Adrenal gland (tissue), 12 donors: ENCODE results near the gene GDPGP1. TPM values are rescaled to one million over a fixed set of nuclear protein-coding genes. Genes with fewer than 3 reads are reported as not detected.

Source experiments
- DNase-seq, 7 donors: peaks; one replicate each; pipeline ENCODE4 v3.0.0-alpha.2; 2019 to 2020
- H3K27ac ChIP-seq, 5 donors: fragments of 200-600 bp; sonication (generic) in 4 of 5; 1 replicate in 3 of 5; 2 replicates in 2 of 5; pipeline versions ENCODE4 v1.5.1 to v1.8.0; 2016 to 2020; ENCODE audit warnings: mild to moderate bottlenecking in 1 of 5
- H3K27me3 ChIP-seq: fragments of 200-600 bp; 2 replicates; pipeline ENCODE4 v1.8.0; 2021
- H3K36me3 ChIP-seq, 2 donors: fragments of 200-600 bp; replicated peaks in 1 of 2; 1 replicate in 1 of 2; 2 replicates in 1 of 2; pipeline versions ENCODE4 v1.5.1 to v1.8.0; 2018 to 2022
- H3K4me1 ChIP-seq, 2 donors: fragments of 200-600 bp; replicated peaks in 1 of 2; 1 replicate in 1 of 2; 2 replicates in 1 of 2; pipeline versions ENCODE4 v1.5.1 to v1.8.0; 2018 to 2021
- H3K4me3 ChIP-seq, 4 donors: fragments of 200-600 bp; sonication (generic) in 3 of 4; one replicate each; pipeline ENCODE4 v1.5.1; 2016 to 2018
- H3K9me3 ChIP-seq, 3 donors: fragments of 200-600 bp; sonication (generic) in 1 of 3; replicated peaks in 1 of 3; 1 replicate in 2 of 3; 2 replicates in 1 of 3; pipeline versions ENCODE4 v1.5.1 to v1.8.0; 2016 to 2021
- POLR2A ChIP-seq, 2 donors: fragments of 450-650 bp; IDR thresholded peaks; one replicate each; pipeline ENCODE4 v1.6.1; 2017; ENCODE audit warnings: antibody characterized with exemption in 2 of 2, mild to moderate bottlenecking in 2 of 2, moderate library complexity in 1 of 2
- WGBS, 4 donors: extraction: QIAGEN DNeasy Blood & Tissue Kit in 2 of 4; methylation state at CpG; one replicate each; pipeline versions ENCODE4 v1.1.5 to v1.1.7; 2013 to 2017; 5-methylcytosine and 5-hydroxymethylcytosine counted together
- intact Hi-C, 2 donors: fragments of 100-400 bp; cut with DNase I; formaldehyde crosslinking; loops; one replicate each; pipeline versions ENCODE4 v1.14.1 to v1.15.0; 2022 to 2023
- polyA plus RNA-seq, 3 donors: library from polyadenylated mRNA; stranded (reverse); fragments of 200-250 nt in 2 of 3; fragments of 350-450 nt in 1 of 3; fragmentation: Illumina TruSeq in 1 of 3; extraction: RNeasy Lipid Tissue Mini Kit (QIAGEN cat#74804) in 1 of 3; gene quantifications; one replicate each; pipeline ENCODE4 v1.2.3, GENCODE V29; 2013 to 2014
- total RNA-seq, 9 donors: library from RNA; depleted of rRNA in 4 of 9; stranded (reverse); fragments of >200 nt in 4 of 9; fragments of 120-200 nt in 1 of 9; fragmentation: NEBNext Ultra II Directional in 1 of 9; extraction: Animal tissue kit (Norgen Biotek cat#: 25700) in 1 of 9; gene quantifications; one replicate each; pipeline versions ENCODE4 v1.1.0 to v1.2.4, GENCODE V29; 2013 to 2023
- TF ChIP-seq, protein P1 (sequence below), 6 experiments: fragments of 450-650 bp in 4 of 6; fragments of 200-600 bp in 2 of 6; sonication (generic) in 1 of 6; IDR thresholded peaks; 1 replicate in 5 of 6; 2 replicates in 1 of 6; pipeline versions ENCODE4 v1.5.1 to v1.8.0; 2016 to 2021; ENCODE audit warnings: antibody characterized with exemption in 6 of 6, mild to moderate bottlenecking in 2 of 6, moderate library complexity in 1 of 6
- donor health status: healthy with polysubstance abuse.
- donor health status: Bipolar disorder and iron deficiency.
- donor health status: DM: yes; HTN: yes; CAD: no.
- donor health status: DM: no; HTN: no; CAD: no.
- donor health status: DM: no; HTN: no; CAD: no.
- donor health status: DM: yes; HTN: yes; CAD: no.

GDPGP1 gene
- total and polyA plus RNA-seq, 12 donors = 2.6 to 17.1 (median 8.5) TPM

DNA sequence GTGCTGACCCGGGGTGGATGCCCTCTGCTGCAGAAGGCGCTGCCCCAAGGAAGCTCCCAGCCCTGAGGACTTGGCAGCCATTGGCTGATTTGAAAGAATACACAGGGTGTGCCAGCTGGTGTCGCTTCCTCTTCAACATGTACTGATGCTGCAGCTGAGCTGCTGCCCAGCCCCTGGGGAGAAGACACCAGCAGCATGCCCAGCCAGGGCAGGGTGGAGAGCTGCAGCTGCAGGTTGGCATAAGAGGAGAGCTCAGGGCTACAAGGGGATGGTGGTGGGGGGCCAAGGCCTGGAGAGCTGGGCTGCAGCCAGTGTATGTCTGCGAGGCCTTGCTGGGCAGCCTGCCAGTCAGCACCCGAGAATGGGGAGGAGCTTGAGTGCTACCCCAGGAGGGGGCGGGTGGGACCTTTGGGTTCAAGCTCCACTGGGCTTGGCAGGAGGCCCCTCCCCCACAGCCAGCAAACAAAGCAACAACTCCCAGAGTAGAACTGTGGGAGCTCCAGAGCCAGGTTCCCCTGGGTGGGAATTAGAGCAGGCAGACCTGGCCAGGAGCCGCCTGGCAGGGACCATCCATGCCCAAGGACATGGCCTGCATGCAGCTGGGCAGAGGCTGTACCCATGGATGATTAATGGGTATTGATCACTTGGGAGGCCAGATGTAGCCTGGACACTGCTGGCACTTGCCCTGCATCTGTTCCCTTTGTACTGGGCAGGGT, 42.1 kb upstream of the GDPGP1 start:
- intact Hi-C loops = no loop called here
- peak; percentile 89 to 94 (median 93) for DNase-seq
- no peaks in the 10 kb centered on the region for H3K27me3 ChIP-seq
- peaks cover 46 to 67% of the 10 kb centered on the region in 2 donors for H3K4me1 ChIP-seq
- H3K27ac ChIP-seq = peak overlapping the region; percentile 63 to 80 (median 69)
- no peaks in the 10 kb centered on the region for H3K9me3 ChIP-seq
- 11 to 25% (median 15%) methylated on average over 2 to 7 of the region's 7 CpGs for WGBS, 4 donors
- no peak for TF ChIP-seq POLR2A (IDR thresholded peaks at IDR 0.05)
- TF ChIP-seq, protein P1, sequence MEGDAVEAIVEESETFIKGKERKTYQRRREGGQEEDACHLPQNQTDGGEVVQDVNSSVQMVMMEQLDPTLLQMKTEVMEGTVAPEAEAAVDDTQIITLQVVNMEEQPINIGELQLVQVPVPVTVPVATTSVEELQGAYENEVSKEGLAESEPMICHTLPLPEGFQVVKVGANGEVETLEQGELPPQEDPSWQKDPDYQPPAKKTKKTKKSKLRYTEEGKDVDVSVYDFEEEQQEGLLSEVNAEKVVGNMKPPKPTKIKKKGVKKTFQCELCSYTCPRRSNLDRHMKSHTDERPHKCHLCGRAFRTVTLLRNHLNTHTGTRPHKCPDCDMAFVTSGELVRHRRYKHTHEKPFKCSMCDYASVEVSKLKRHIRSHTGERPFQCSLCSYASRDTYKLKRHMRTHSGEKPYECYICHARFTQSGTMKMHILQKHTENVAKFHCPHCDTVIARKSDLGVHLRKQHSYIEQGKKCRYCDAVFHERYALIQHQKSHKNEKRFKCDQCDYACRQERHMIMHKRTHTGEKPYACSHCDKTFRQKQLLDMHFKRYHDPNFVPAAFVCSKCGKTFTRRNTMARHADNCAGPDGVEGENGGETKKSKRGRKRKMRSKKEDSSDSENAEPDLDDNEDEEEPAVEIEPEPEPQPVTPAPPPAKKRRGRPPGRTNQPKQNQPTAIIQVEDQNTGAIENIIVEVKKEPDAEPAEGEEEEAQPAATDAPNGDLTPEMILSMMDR (IDR thresholded peaks at IDR 0.05) = no peak
- H3K4me3 ChIP-seq = no peak overlapping the region
- no peaks in the 10 kb centered on the region for H3K36me3 ChIP-seq

DNA sequence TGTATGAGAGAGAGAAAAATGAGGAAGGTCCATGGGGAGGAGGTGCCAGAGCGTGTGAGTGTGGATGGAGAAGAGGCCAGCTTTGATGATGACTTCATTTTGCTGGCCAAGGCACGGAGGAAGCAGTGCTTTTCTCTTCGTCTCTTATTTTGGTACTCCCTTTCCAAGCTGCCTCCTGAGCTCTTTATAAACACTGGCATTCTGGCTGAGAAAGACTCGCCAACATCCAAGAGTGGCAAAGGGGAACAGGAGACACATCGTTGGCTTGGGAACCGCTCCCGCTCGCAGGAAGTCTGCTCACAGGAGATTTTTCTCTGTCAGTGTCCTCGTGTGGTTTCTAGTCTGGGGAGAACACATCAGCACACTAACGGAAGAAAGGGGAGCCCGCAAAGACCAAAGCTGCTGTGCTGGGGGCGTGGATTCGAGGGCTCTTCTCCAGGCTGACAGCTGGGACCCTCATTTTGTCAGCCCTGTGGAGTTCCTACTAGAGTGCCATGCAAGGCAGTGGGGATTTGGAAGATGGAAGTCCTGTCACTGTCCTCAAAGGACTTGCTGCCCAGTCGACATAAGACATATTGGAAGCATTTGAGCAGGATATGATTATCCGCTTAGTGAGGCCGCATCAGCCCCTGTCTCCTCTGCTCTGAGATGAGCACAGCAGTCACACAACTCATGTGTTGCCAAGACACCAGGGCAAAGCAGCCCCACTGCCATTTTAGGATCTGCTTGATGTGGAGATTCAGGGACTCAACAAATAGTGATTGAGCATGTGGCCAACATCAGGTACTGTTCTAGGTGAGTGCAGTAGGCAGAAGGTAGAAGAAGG, 40.8 kb upstream of the GDPGP1 start:
- H3K4me3 ChIP-seq = no peak overlapping the region
- no peaks in the 10 kb centered on the region for H3K9me3 ChIP-seq
- TF ChIP-seq, protein P1 (IDR thresholded peaks at IDR 0.05) = no peak
- TF ChIP-seq POLR2A (IDR thresholded peaks at IDR 0.05) = peak in 1 of 2 donors; percentile 10
- DNase-seq = peak in 3 of 7 donors; percentile 38 to 49 (median 41)
- 28 to 52% (median 47%) methylated on average over 7 to 16 of the region's 16 CpGs for WGBS, 4 donors
- H3K27me3 ChIP-seq = no peaks in the 10 kb centered on the region
- peak overlapping the region; percentile 65 to 80 (median 74) for H3K27ac ChIP-seq
- intact Hi-C loops = no loop called here
- H3K36me3 ChIP-seq = no peaks in the 10 kb centered on the region
- peaks cover 46 to 57% of the 10 kb centered on the region in 2 donors for H3K4me1 ChIP-seq

DNA sequence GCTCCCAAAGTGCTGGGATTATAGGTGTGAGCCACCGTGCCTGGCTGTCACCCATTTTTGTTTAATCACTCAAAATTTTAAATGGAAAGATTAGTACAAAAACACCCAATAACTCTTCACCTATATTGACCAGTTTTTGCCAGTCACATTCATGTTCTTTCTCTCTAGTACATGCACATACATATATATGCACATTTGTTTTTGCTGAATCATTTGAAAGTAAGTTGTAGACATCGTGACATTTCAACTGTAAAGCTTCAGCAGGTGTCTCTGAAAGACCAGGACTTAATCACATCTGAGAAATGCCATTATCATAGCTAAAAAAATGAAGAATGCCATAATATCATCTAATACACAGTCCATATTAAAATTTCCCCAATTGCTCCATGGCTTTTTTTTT, 39.4 kb upstream of the GDPGP1 start:
- 84 to 95% (median 92%) methylated on average over 2 of the region's 2 CpGs for WGBS, 4 donors
- Histone ChIP-seq H3K27me3 (no peaks in the 10 kb centered on the region), H3K9me3 (no peaks in the 10 kb centered on the region), H3K36me3 (no peaks in the 10 kb centered on the region), H3K4me3 (no peak overlapping the region), H3K27ac (no peak overlapping the region), H3K4me1 (peaks cover 37 to 50% of the 10 kb centered on the region in 2 donors)
- TF ChIP-seq POLR2A (IDR thresholded peaks at IDR 0.05) = no peak
- TF ChIP-seq, protein P1 (IDR thresholded peaks at IDR 0.05) = no peak
- intact Hi-C loops = no loop called here
- no peak for DNase-seq

DNA sequence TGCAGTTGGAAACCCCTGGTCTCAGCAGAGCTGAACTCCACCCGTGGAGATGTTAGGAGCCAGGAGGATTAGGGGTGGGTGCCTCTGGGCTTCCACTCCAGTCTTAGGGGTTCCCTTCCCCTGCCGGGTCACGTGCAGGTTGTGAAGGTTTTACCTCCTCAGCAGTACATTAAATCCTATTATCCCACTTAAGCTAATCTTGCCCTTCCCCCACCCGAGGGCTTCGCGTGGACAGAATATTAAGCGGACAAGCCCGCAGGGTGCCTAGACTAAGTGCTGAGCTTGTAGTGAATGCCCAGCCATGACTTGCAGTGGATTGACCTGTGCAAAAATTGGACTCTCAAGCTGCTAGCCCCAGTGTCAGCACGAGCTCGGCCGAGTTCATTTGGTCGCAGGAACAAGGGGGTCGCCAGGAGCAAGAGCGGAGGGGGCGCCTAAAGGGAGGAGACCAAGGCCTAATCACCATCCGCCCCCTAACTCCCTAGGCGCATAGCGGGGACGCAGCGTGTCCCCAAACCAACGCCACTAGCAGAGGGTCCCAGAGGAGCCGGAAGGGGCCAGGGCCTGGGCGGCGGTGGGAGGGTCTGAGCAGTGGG, 33.4 kb upstream of the GDPGP1 start:
- TF ChIP-seq POLR2A (IDR thresholded peaks at IDR 0.05) = no peak
- TF ChIP-seq, protein P1 (IDR thresholded peaks at IDR 0.05) = peak in 1 of 6 experiments; percentile 3
- Histone ChIP-seq H3K36me3 (no peaks in the 10 kb centered on the region), H3K4me3 (peak overlapping the region; percentile 67 to 87 (median 70)), H3K27me3 (no peaks in the 10 kb centered on the region), H3K4me1 (peaks cover 22 to 57% of the 10 kb centered on the region in 2 donors), H3K9me3 (no peaks in the 10 kb centered on the region), H3K27ac (peak overlapping the region in 4 of 5 donors; percentile 49 to 86 (median 69))
- WGBS, 4 donors = 14 to 28% (median 20%) methylated on average over 11 to 24 of the region's 24 CpGs
- no peak for DNase-seq
- intact Hi-C loops = no loop called here
